Stimulated activated CD8-positive, alpha-beta memory T cell treated with anti-CD3 and anti-CD28 coated beads, Interleukin-12 subunit alpha, Interleukin-12 subunit beta, amount 100 ng/mL, for 1 hour (primary cell): Measurements from ENCODE around the gene MLF2.
A peak's percentile ranks its signal among the peaks of the same experiment; 100 is the strongest.
"Not testable (repeated sequence)": the region's sequence is repeated elsewhere in the genome, so short reads cannot be mapped to it uniquely, and the experiment has no call there.

Source experiments
- DNase-seq: peaks from one replicate; pipeline ENCODE4 v3.0.0-alpha.2; 2020; ENCODE audit warnings: low read depth

Gene MLF2

GRCh38 chr12:6734506-6735387, 18.2 kb downstream of the MLF2 start:
- DNase-seq = no peak

DNA sequence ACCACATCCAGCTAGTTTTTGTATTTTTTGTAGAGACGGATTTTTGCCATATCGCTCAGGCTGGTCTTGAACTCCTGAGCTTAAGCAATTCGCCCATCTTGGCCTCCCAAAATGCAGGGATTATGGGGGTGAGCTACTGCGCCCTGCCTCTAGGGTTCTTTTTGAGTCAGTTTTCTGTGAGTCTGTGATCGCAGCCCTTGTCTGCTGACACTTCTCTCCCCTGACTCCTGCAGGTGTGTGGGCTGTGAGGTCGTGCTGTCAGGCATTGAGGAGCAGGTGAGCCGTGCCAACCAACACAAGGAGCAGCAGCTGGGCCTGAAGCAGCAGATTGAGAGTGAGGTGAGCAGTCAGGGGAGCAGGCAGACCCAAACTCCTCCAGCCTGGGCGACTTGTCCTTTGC, 22.8 kb downstream of the MLF2 start:
- no peak for DNase-seq

GRCh38 chr12:6729186-6729585, 23.8 kb downstream of the MLF2 start:
- DNase-seq = no peak

GRCh38 chr12:6725350-6725749, 27.6 kb downstream of the MLF2 start:
- no peak for DNase-seq

DNA sequence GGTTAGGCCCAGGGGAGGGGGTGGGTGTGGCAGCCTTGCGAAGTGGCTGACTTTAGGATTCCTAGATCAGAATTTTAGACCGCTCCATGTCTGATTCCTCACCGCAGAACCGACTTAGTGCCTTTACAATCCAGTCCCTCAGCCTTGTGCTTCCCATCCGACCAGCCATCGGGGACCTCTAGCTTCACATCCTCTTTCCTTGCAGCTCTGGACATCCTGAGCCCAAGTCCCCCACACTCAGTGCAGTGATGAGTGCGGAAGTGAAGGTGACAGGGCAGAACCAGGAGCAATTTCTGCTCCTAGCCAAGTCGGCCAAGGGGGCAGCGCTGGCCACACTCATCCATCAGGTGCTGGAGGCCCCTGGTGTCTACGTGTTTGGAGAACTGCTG, 28.5 kb downstream of the MLF2 start:
- DNase-seq = no peak

DNA sequence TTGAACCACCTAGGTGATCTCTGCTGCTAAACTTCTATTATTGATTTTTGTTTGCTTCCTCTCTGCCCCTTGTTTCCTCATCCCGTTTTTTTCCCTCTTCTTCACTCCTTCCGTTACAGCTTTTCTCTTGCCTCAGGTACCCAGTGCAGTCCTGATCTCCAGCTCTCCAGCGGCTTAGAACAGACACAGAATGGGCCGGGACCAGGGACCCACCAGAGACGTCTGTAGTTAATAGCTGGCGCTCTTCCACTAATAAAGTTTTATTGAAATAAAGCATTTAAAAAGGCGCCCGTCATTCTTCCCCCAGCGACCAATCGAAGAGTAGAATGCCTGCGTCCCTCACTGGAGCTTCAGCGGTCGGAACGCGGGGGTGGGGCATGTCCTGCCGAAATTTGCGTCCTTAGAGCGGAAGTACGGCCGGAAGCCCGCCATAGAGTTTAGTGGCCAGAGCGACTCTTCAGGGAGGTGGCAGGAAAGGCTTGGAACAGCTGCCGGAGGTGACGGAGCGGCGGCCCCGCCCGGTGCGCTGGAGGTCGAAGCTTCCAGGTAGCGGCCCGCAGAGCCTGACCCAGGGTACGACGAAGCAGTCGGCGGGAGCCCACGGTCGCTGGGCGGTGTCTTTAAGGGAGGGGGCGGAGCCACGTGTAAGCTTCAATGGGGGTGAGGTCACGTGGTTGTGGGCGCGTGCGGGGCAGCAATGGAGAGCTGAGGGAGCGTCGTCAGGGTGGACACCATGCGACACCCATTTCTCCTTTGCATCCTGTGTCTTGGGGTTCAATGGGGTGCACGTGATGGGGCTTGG, 29.1 kb downstream of the MLF2 start, which contains the start of gene COPS7A:
TSS of gene COPS7A (plus strand) at position 440 of the 802 bp plus-strand sequence. CDS start 611 bp downstream, outside the sequence.
- peak; percentile 92 for DNase-seq

DNA sequence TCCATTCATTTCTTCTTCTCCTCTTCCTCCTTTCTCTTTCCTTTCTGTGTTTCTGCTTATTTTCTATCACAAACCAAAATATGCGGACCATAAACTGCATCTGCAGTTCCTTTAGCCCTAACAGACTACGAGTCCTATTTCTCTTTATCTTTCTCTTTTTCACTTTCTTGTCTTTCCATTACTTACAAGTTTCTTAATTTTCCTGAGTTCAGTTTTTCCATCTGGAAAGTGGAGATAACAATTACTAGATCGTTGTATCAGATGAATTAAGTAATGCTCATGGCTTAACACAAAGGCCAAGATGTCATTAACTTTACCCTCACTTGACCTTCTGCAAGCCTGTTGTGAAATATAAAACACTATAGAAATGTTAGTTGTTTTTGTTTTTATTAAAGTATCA, 30.1 kb downstream of the MLF2 start:
- DNase-seq = no peak

DNA sequence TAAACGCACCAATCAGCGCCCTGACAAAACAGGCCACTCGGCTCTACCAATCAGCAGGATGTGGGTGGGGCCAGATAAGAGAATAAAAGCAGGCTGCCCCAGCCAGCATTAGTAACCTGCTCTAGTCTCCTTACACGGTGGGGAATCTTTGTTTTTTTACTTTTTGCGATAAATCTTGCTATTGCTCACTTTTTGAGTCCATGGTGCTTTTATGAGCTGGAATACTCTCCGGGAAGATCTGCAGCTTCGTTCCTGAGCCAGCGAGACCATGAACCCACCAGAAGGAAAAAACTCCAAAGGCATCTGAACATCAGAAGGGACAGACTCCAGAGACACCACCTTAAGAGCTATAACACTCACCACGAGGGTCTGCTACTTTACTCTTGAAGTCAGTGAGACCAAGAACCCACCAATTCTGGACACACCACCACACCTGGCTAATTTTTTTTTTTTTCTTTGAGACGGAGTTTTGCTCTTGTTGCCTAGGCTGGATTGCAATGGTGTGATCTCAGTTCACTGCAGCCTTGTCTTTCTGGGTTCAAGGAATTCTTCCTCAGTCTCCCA, 36.0 kb downstream of the MLF2 start:
- DNase-seq = no peak

- DNase-seq = not testable (repeated sequence)
Observed at GRCh38 chr12:6716031-6716873, 36.7 kb downstream of the MLF2 start.

DNA sequence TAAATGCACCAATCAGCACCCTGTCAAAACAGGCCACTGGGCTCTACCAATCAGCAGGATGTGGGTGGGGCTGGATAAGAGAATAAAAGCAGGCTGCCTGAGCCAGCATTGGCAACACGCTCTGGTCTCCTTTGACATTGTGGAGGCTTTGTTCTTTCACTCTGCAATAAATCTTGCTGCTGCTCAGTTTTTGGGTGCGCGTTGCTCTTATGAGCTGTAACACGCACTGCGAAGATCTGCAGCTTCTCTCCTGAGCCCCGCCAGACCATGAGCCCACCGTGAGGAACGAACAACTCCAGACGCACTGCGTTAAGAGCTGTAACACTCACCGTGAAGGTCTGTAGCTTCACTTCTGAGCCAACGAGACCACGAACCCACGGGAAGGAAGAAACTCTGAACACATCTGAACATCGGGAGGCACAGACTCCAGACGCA, 44.0 kb downstream of the MLF2 start:
- no peak for DNase-seq

- not testable (repeated sequence) for DNase-seq
Observed at GRCh38 chr12:6708351-6708750, 44.6 kb downstream of the MLF2 start.

- DNase-seq = no peak
Observed at GRCh38 chr12:6703631-6704030, 49.3 kb downstream of the MLF2 start.

GRCh38 chr12:6701078-6701768, 51.7 kb downstream of the MLF2 start:
- DNase-seq = no peak

DNA sequence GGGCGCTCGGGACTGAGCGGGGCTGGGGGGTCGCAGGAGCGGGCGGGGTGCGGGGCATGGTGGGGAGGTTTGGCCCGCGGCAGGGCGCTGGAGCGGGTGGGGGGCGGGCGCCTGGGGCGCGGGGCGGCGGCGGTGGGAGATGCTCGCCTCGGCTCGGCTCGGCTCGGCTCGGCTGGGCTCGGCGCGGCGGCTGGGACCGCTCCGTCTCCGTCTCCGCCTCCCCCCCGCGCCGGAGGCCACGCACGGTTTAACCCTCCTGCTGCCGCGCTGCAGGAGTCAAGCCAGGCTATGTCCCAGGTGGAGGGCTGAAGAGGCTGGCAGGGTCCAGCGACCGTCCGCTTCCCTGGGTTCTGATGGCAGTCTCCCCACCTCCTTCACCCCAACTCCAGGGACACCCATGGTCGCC, 52.3 kb downstream of the MLF2 start, which contains the start of gene PIANP:
TSS of gene PIANP (minus strand) at position 170 of the 406 bp plus-strand sequence. CDS start 2,754 bp downstream, outside the sequence.
- DNase-seq = no peak

- DNase-seq = no peak
Observed at GRCh38 chr12:6699989-6700645, 52.8 kb downstream of the MLF2 start.

- no peak for DNase-seq
Observed at GRCh38 chr12:6699259-6699988, 53.5 kb downstream of the MLF2 start.

GRCh38 chr12:6698352-6699046, 54.4 kb downstream of the MLF2 start:
- no peak for DNase-seq
